Spinal cord (tissue), 10 donors: Measurements from ENCODE around the gene C1orf105. TPM values are rescaled to one million over a fixed set of nuclear protein-coding genes. Genes with fewer than 3 reads are reported as not detected.
"Not testable (repeated sequence)": the region's sequence is repeated elsewhere in the genome, so short reads cannot be mapped to it uniquely, and the experiment has no call there.

Experiments
- DNase-seq, 6 donors: peaks; one replicate each; pipeline versions ENCODE4 v3.0.0 to v3.0.0-alpha.2; 2013 to 2015; ENCODE audit warnings: low spot score in 6 of 6, low read depth in 4 of 6
- H3K27ac ChIP-seq: one replicate; pipeline ENCODE4 v1.5.1; 2013; ENCODE audit warnings: low read depth, low read length, control low read depth
- H3K27me3 ChIP-seq: one replicate; pipeline ENCODE4 v1.6.1; 2013; ENCODE audit warnings: low read length; ENCODE audit not compliant: control insufficient read depth, insufficient read depth
- H3K36me3 ChIP-seq: one replicate; pipeline ENCODE4 v1.6.1; 2013; ENCODE audit warnings: low read length; ENCODE audit not compliant: control insufficient read depth, insufficient read depth
- H3K4me1 ChIP-seq: one replicate; pipeline ENCODE4 v1.6.1; 2013; ENCODE audit warnings: low read length; ENCODE audit not compliant: control insufficient read depth, insufficient read depth
- H3K4me3 ChIP-seq: one replicate; pipeline ENCODE4 v1.5.1; 2013; ENCODE audit warnings: low read depth, low read length, control low read depth
- H3K9me3 ChIP-seq: one replicate; pipeline ENCODE4 v1.6.1; 2013; ENCODE audit warnings: low read length; ENCODE audit not compliant: control insufficient read depth, insufficient read depth
- WGBS: methylation state at CpG from one replicate; pipeline ENCODE4 v1.1.5; 2013; ENCODE audit warnings: missing lambda C conversion rate; ENCODE audit not compliant: insufficient coverage; 5-methylcytosine and 5-hydroxymethylcytosine counted together
- polyA plus RNA-seq, 2 donors: library from polyadenylated mRNA; unstranded; fragments of 120-200 nt; gene quantifications; one replicate each; pipeline ENCODE4 v1.2.1, GENCODE V29; 2013; ENCODE audit not compliant: insufficient read length in 2 of 2
- total RNA-seq, 2 donors: library from RNA; depleted of rRNA in 1 of 2; stranded (reverse); fragments of 120-200 nt in 1 of 2; fragments of >200 nt in 1 of 2; gene quantifications; one replicate each; pipeline versions ENCODE4 v1.2.3 to v1.2.4, GENCODE V29; 2013 to 2014
- donor health status: healthy.

The C1orf105 gene
- total and polyA plus RNA-seq, 4 donors: not detected

DNA sequence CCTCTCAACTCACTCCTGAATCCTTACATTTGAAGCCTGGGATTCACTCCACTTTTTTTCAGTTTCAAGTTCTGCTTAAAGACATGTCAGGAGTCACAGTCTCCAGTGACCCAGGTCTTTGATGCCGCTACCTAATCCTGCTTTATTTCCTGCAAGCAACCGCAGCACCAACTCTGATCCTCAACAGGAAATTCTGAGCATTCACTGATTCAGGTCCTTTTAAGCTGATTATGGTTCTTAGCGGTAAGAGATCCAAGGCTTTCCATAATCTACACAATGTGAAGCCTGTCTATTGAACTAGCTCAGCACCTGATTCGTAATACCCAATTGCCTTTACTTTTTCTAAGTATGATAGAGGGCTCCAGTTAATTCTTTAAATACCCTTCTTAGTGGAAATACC is 67.1 kb downstream of the C1orf105 start:
- H3K4me1 ChIP-seq: no peaks in the 10 kb centered on the region
- H3K36me3 ChIP-seq: no peaks in the 10 kb centered on the region
- H3K27ac ChIP-seq: no peak overlapping the region
- peak in 1 of 6 donors; percentile 43 for DNase-seq
- no peaks in the 10 kb centered on the region for H3K27me3 ChIP-seq
- no peak overlapping the region for H3K4me3 ChIP-seq
- no peaks in the 10 kb centered on the region for H3K9me3 ChIP-seq
- WGBS: 100% methylated on average over 2 of the region's 4 CpGs

DNA sequence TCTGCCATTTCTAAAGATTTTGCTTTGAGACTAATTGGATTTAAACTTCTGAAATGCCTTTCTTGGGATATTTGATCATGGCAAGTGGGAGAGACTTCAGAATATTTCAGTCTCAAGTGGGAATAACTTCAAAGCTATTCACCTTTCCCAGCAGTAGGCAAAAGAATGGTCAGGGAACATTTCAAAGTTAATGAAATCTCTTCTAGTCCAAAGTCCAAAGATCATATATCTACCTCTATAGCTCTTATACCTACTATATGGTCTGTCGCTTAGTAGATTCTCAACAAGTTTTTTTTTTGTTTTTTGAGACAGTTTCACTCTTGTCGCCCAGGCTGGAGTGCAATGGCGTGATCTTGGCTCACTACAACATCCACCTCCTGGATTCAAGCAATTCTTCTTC is 67.9 kb downstream of the C1orf105 start:
- H3K4me1 ChIP-seq: no peaks in the 10 kb centered on the region

DNA sequence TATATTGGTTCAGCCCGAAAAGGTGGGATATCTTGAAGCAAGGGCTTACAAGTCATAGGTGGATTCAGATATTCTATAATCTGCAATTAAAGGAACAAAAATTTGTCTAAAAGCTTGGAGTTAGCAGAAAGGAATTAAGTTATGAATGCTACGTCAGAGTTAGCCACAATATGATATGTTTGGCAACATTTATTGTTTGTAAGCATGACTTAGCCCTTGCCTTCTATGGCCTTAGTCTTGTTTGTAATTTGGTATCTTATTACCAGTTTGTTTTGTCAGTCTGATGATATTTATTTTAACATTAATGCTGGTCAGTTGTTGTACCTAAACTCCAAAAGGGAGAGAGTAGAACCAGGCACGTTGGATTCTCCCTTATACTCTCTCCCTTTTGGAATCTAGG is 69.4 kb downstream of the C1orf105 start:
- no peaks in the 10 kb centered on the region for H3K36me3 ChIP-seq
- no peak for DNase-seq
- no peak overlapping the region for H3K27ac ChIP-seq
- no peaks in the 10 kb centered on the region for H3K4me1 ChIP-seq
- no peak overlapping the region for H3K4me3 ChIP-seq
- 89% methylated on average over 1 of the region's 3 CpGs for WGBS
- no peaks in the 10 kb centered on the region for H3K27me3 ChIP-seq
- H3K9me3 ChIP-seq: no peaks in the 10 kb centered on the region

More for the DNA sequence above, 67.9 kb downstream of the C1orf105 start:
- no peak for DNase-seq
- WGBS: 100% methylated on average over 1 of the region's 3 CpGs
- no peaks in the 10 kb centered on the region for H3K9me3 ChIP-seq
- H3K27me3 ChIP-seq: no peaks in the 10 kb centered on the region
- H3K27ac ChIP-seq: no peak overlapping the region
- H3K36me3 ChIP-seq: no peaks in the 10 kb centered on the region
- no peak overlapping the region for H3K4me3 ChIP-seq

DNA sequence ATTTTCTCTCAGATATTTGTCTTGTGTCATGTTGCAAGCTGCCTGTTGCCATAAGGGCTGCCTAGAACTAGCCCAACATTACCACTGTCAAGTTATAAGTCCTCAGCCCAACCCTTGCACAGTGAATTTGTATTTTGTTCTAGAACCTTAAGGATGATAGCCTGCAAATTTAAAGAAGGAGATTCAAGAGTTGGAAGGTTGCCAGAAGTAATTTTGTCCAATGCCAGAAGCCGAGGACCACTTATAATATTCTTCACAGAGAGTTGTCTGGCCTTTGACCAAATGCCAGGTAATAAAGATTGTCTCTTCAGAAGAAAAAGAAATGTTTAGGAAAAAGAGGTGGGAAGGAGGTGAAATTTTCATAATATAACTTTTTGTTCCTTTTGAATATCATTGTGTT is 71.9 kb downstream of the C1orf105 start:
- Histone ChIP-seq H3K36me3 (no peaks in the 10 kb centered on the region), H3K27ac (no peak overlapping the region), H3K4me1 (peaks cover 4% of the 10 kb centered on the region), H3K27me3 (no peaks in the 10 kb centered on the region), H3K4me3 (no peak overlapping the region), H3K9me3 (no peaks in the 10 kb centered on the region)
- no CpG with 5 or more reads among the region's 1 CpG for WGBS
- DNase-seq: no peak

DNA sequence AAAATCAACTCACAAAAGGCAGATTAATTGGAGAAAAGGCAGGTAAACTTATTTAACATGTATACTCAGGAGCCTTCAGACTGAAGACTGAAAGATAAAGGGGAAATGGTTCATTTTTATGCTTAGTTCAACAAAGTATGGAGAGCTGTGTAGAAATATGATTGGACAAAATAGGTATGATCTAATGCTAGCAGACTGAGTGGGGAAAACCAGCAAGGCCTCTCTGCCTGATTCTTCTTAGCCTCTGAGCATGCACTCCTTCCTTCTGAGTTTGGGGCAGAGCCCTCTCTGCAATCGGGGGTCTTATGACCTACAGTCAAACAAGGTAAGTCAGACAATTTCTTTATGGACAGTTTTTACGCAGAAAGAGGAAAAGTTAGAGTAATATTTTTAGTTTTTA is 73.7 kb downstream of the C1orf105 start:
- Histone ChIP-seq H3K27me3 (no peaks in the 10 kb centered on the region), H3K36me3 (no peaks in the 10 kb centered on the region), H3K4me3 (no peak overlapping the region), H3K27ac (no peak overlapping the region), H3K4me1 (peaks cover 4% of the 10 kb centered on the region), H3K9me3 (no peaks in the 10 kb centered on the region)
- 80% methylated on average over 1 of the region's 2 CpGs for WGBS
- DNase-seq: no peak

DNA sequence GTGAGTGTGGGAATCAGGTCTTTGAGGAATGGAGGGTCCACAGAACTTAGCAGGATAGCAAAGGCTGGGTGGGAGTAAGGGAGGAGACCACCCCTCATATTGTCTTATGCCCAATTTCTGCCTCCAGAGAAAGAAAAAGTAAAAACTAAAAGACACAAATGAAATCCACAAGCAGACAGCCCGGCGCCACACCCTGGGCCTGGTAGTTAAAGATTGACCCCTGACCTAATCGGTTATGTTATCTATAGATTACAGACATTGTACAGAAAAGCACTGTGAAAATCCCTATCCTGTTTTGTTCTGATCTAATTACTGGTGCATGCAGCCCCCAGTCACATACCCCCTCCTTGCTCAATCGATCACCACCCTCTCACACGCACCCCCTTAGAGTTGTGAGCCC is 75.6 kb downstream of the C1orf105 start:
- not testable (repeated sequence) for H3K4me1 ChIP-seq, DNase-seq, H3K4me3 ChIP-seq, H3K36me3 ChIP-seq, H3K9me3 ChIP-seq, H3K27ac ChIP-seq, H3K27me3 ChIP-seq
- no CpG with 5 or more reads among the region's 5 CpGs for WGBS

DNA sequence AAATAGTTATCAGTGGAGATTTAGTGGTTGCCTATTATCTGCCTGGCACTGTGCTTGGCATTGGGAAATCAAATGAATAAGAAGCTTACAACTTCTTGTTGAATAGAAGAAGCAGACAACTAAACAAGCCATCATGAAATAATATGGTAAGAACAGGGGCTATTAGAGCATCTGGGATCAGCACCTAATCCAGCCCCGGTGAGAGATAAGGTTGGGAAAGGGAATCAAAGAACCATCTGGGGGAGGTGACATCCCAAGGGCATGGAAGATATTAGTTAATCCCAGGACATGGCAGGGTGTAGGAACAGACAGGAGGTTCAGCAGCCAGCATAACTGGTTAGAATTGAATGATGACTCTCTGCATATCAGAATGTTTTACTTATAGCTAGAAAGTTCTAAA is 76.2 kb downstream of the C1orf105 start:
- Histone ChIP-seq H3K4me1 (peaks cover 4% of the 10 kb centered on the region), H3K36me3 (no peaks in the 10 kb centered on the region), H3K4me3 (no peak overlapping the region), H3K9me3 (no peaks in the 10 kb centered on the region), H3K27ac (no peak overlapping the region), H3K27me3 (no peaks in the 10 kb centered on the region)
- no peak for DNase-seq
- 100% methylated on average over 1 of the region's 1 CpG for WGBS

DNA sequence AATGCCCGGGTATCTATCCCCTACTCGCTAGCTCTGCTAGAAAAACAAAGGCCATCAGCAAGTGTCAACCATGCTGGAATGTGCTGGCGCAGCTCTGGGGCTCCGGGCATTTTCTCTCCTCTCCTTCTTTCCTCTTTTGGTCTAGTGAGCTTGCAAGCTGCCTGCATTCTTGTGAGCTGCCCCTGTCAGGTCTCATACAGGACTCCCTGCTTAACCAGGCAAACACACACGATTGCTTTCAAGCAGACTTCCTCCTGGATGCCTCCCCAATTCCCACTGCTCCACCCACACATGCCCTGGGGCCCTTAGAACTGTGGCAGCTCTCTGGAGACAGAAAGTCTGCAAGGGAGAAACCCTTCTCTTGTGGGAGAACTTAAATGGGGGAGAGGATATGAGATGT is 76.7 kb downstream of the C1orf105 start:
- no peaks in the 10 kb centered on the region for H3K27me3 ChIP-seq
- peaks cover 4% of the 10 kb centered on the region for H3K4me1 ChIP-seq
- no peak overlapping the region for H3K4me3 ChIP-seq
- WGBS: 25% methylated on average over 5 of the region's 5 CpGs
- H3K9me3 ChIP-seq: no peaks in the 10 kb centered on the region
- DNase-seq: peak in 4 of 6 donors; percentile 3 to 55 (median 12)
- H3K36me3 ChIP-seq: no peaks in the 10 kb centered on the region
- no peak overlapping the region for H3K27ac ChIP-seq

DNA sequence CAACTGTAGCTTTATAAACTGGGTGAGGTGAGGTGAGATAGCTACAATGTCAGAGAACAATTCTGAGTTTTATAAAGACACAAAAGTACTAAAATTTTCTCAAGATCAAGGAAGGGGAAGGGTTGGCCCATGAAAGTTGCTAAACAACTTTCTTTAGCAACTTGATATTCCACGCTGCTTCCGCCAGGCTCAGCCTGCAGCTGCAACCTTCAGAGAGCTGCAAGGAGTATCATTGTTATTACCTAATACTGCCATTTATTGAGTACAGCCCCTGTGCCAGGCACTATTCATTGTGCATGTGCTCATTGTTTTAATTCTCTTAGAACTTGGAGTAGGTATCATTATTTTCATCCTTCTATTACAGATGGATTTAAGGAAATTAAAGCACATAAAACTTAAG is 78.4 kb downstream of the C1orf105 start:
- H3K4me3 ChIP-seq: no peak overlapping the region
- no peak for DNase-seq

DNA sequence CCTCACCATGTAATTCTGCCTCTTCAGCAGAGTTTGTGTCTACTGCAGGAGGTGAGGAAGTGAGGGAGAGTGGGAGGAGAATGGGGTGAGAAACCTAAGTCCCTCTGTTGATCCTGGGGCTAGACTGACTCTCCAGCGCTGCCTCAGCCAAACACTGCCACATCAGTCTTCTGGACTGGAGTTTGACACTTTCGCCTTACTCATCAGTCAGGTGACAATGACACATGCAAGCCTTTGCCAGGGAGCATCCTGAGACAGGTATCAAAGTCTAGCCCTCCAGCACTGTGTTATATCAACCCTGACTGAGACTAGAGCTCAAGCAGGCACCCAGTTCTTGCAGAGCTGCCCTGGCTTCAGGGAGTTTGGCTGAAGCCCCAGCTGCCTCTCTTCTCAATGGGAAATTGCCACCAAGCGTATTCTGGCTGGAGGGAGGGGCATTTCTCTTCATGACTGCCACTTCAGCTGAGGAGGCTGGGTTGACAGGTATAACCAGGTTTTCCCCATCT is 79.2 kb downstream of the C1orf105 start:
- WGBS: 81% methylated on average over 2 of the region's 3 CpGs
- Histone ChIP-seq H3K27me3 (no peaks in the 10 kb centered on the region), H3K36me3 (no peaks in the 10 kb centered on the region)

More for the DNA sequence above, 78.4 kb downstream of the C1orf105 start:
- no CpG with 5 or more reads among the region's 2 CpGs for WGBS
- Histone ChIP-seq H3K27me3 (no peaks in the 10 kb centered on the region), H3K9me3 (no peaks in the 10 kb centered on the region), H3K4me1 (peaks cover 4% of the 10 kb centered on the region), H3K27ac (no peak overlapping the region), H3K36me3 (no peaks in the 10 kb centered on the region)

More for the DNA sequence above, 79.2 kb downstream of the C1orf105 start:
- no peaks in the 10 kb centered on the region for H3K9me3 ChIP-seq
- DNase-seq: no peak
- H3K4me1 ChIP-seq: peaks cover 4% of the 10 kb centered on the region
- H3K4me3 ChIP-seq: no peak overlapping the region
- no peak overlapping the region for H3K27ac ChIP-seq
